Loucy (cell line): ENCODE results near the gene A2M.

Experiments
- CTCF ChIP-seq: fragments of 200-600 bp; sonication (generic); conservative IDR thresholded peaks from 2 replicates; pipeline ENCODE4 v1.5.1; 2014; ENCODE audit warnings: mild to moderate bottlenecking, antibody characterized with exemption, low read length
- EZH2phosphoT487 ChIP-seq: fragments of 200-600 bp; IDR thresholded peaks from 2 replicates; pipeline ENCODE4 v1.6.1; 2018; ENCODE audit warnings: antibody characterized with exemption, mild to moderate bottlenecking, moderate library complexity, borderline replicate concordance

GRCh38 chr12:9071518-9071917 lies 44.2 kb downstream of the A2M start:
- TF ChIP-seq CTCF = no peak
- TF ChIP-seq EZH2phosphoT487 = no peak
